Chondrocyte (in vitro differentiated cells): ENCODE results near the gene TULP3. TPM values are rescaled to one million over a fixed set of nuclear protein-coding genes. Genes with fewer than 3 reads are reported as not detected.

Source experiments
- DNase-seq: peaks from one replicate; pipeline ENCODE4 v3.0.0; 2021; ENCODE audit warnings: mixed read lengths, low spot score
- H3K27ac Mint-ChIP-seq: one replicate; pipeline ENCODE4 v1.8.0; 2021; ENCODE audit warnings: mild to moderate bottlenecking, moderate library complexity, mixed read lengths; ENCODE audit not compliant: unreplicated experiment
- H3K27me3 Mint-ChIP-seq: 2 replicates; pipeline ENCODE4 v1.8.0; 2021; ENCODE audit warnings: low read depth, mixed read lengths
- H3K36me3 Mint-ChIP-seq: 2 replicates; pipeline ENCODE4 v1.8.0; 2021; ENCODE audit warnings: low read depth, mixed read lengths
- H3K4me1 Mint-ChIP-seq: 2 replicates; pipeline ENCODE4 v1.8.0; 2021; ENCODE audit warnings: low read depth, mild to moderate bottlenecking, mixed read lengths
- H3K4me3 Mint-ChIP-seq: one replicate; pipeline ENCODE4 v1.8.0; 2021; ENCODE audit warnings: mild to moderate bottlenecking, moderate library complexity, mixed read lengths; ENCODE audit not compliant: unreplicated experiment
- H3K9me3 Mint-ChIP-seq: 2 replicates; pipeline ENCODE4 v1.8.0; 2021; ENCODE audit warnings: low read depth, mixed read lengths
- CTCF ChIP-seq: fragments of 200-600 bp; sonication (generic); IDR thresholded peaks from 2 replicates; pipeline ENCODE4 v1.5.0; 2021; ENCODE audit warnings: antibody characterized with exemption, mild to moderate bottlenecking, moderate library complexity
- total RNA-seq: library from RNA; stranded (reverse); gene quantifications from 3 replicates; pipeline ENCODE4 v1.2.1, GENCODE V29; 2021

Gene TULP3
- total RNA-seq, 1 donor from 2014 or later = 30.6 TPM

DNA sequence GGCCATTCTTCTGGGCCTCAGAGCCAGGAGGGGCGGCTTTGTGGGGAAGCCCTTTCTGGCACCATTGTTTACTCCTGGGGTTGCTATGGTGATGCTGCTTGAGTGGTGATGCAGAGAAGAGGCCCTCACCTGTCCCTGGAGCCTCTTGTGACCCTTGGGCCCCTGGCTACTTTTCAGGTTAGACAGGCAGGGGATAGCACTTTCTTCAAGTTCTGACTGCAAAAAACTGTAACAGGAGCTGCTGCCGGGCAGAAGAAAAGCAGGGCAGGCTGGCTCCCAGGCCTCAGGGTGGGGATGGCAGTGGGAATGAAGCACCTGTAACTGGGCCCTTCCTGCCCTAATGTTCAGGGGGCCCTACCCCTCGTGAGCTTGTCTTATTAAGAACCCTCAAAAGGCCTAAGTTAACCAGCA is 33.7 kb upstream of the TULP3 start, which contains the start of gene TEX52:
Gene TEX52, minus strand, starts transcription at position 19 of the 411 bp plus-strand sequence. Its CDS starts 13 bp downstream, at position 6.
- no peak within 1 kb of the TSS for H3K27ac Mint-ChIP-seq
- TF ChIP-seq CTCF = no peak

DNA sequence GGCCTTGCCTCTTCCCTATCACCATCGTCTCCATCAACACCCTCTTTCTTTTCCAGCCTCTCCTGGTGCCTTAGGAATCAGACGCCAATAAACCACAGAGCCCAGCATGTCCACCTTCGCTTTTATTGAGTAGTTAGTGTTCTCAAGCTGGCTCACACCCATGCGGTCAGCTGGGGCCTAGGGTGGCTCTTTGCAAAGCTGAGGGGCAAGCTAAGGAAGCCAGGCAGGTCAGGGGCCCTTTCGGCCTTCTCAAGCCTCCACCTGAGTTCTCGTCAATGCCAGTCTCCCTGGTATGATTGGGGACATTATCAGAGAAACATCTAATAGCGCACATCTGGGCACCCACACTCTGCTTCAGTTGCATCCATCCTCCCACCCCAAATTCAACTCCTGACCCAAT is 33.1 kb upstream of the TULP3 start:
- no peaks in the 10 kb centered on the region for H3K9me3 Mint-ChIP-seq
- H3K27me3 Mint-ChIP-seq = no peaks in the 10 kb centered on the region
- H3K4me3 Mint-ChIP-seq = no peak overlapping the region
- no peak overlapping the region for H3K27ac Mint-ChIP-seq
- DNase-seq = peak; percentile 48
- H3K36me3 Mint-ChIP-seq = peaks cover 2% of the 10 kb centered on the region
- peaks cover 7% of the 10 kb centered on the region for H3K4me1 Mint-ChIP-seq
- TF ChIP-seq CTCF = no peak

More for the DNA sequence above, 33.7 kb upstream of the TULP3 start, which contains the start of gene TEX52:
- H3K36me3 Mint-ChIP-seq = peaks cover 2% of the 10 kb centered on the region
- no peaks in the 10 kb centered on the region for H3K9me3 Mint-ChIP-seq
- peaks cover 7% of the 10 kb centered on the region for H3K4me1 Mint-ChIP-seq
- H3K4me3 Mint-ChIP-seq = no peak within 1 kb of the TSS
- H3K27me3 Mint-ChIP-seq = no peaks in the 10 kb centered on the region
- DNase-seq = peak; percentile 70

DNA sequence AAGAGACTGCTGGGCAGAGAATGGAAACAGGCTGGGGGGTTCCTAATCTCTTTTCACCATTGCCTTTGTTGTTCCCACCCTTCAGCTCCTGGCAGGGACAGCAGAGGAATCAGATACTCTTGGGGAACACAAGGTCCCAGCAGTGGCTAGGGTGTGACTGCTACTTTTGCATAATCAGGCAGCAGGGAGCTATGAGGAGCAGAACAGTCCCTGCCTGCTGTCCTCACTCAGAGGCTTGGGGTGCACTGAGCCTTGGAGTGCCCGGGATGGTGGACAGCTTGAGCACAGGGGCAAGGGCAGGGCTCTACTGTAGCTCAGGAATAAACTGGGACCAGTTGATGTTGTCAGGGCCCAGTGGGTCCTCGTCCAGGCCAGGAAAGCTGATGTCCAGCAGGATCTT is 32.4 kb upstream of the TULP3 start:
- no peaks in the 10 kb centered on the region for H3K27me3 Mint-ChIP-seq
- DNase-seq = no peak
- peaks cover 2% of the 10 kb centered on the region for H3K36me3 Mint-ChIP-seq
- H3K9me3 Mint-ChIP-seq = no peaks in the 10 kb centered on the region
- no peak overlapping the region for H3K27ac Mint-ChIP-seq
- peaks cover 7% of the 10 kb centered on the region for H3K4me1 Mint-ChIP-seq
- no peak for TF ChIP-seq CTCF
- no peak overlapping the region for H3K4me3 Mint-ChIP-seq

DNA sequence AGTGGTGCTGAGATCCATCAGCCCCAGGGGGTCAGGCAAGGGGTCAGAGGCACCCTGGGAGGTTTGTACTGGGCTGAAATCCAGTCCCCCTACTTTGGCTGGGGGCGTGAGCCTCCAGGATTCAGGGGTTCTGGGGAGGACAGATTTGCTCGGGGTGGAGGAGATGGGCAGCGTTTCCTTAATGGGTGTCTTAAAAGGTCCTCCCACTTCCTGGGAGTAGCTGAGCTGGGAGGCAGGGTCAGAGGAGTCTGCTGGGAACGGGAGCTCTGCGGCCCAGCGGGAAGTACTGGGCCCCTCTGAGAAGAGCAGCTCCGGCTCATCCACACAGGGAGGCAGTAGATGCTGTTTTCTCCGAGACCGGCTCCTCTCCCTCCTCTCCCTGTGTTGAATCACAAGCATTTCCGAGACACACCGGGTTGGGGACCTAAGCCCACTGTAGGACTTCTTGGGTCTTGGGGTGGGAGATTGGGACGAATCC is 31.7 kb upstream of the TULP3 start:
- peak; percentile 64 for DNase-seq
- H3K9me3 Mint-ChIP-seq = no peaks in the 10 kb centered on the region
- H3K4me1 Mint-ChIP-seq = peaks cover 3% of the 10 kb centered on the region
- H3K36me3 Mint-ChIP-seq = peaks cover 2% of the 10 kb centered on the region
- H3K4me3 Mint-ChIP-seq = no peak overlapping the region
- no peaks in the 10 kb centered on the region for H3K27me3 Mint-ChIP-seq
- H3K27ac Mint-ChIP-seq = no peak overlapping the region
- no peak for TF ChIP-seq CTCF

- TF ChIP-seq CTCF = no peak
- H3K36me3 Mint-ChIP-seq = peaks cover 2% of the 10 kb centered on the region
Observed at GRCh38 chr12:2860170-2860569, 30.5 kb upstream of the TULP3 start.

More at GRCh38 chr12:2860170-2860569, 30.5 kb upstream of the TULP3 start:
- DNase-seq = no peak
- Mint-ChIP-seq H3K9me3 (no peaks in the 10 kb centered on the region), H3K27ac (no peak overlapping the region), H3K27me3 (no peaks in the 10 kb centered on the region), H3K4me1 (peaks cover 3% of the 10 kb centered on the region), H3K4me3 (no peak overlapping the region)
